Tibial artery (tissue), 4 donors: ENCODE data around the gene DEPDC7.

Source experiments
- DNase-seq, 2 donors: peaks; one replicate each; pipeline ENCODE4 v3.0.0-alpha.2; 2019
- H3K27ac ChIP-seq, 2 donors: fragments of 200-600 bp; sonication (generic) in 1 of 2; 1 replicate in 1 of 2; 2 replicates in 1 of 2; pipeline ENCODE4 v1.5.1; 2018 to 2019; ENCODE audit warnings: mild to moderate bottlenecking in 1 of 2
- H3K27me3 ChIP-seq, 2 donors: fragments of 200-600 bp; sonication (generic) in 1 of 2; one replicate each; pipeline versions ENCODE4 v1.5.1 to v1.6.0; 2016 to 2019
- H3K36me3 ChIP-seq, 3 donors: fragments of 200-600 bp; sonication (generic) in 2 of 3; one replicate each; pipeline ENCODE4 v1.5.1; 2016 to 2019; ENCODE audit warnings: mild to moderate bottlenecking in 2 of 3
- H3K4me1 ChIP-seq, 4 donors: fragments of 200-600 bp; sonication (generic) in 2 of 4; 1 replicate in 3 of 4; 2 replicates in 1 of 4; pipeline ENCODE4 v1.5.1; 2016 to 2019
- H3K4me3 ChIP-seq, 2 donors: fragments of 200-600 bp; sonication (generic) in 1 of 2; 1 replicate in 1 of 2; 2 replicates in 1 of 2; pipeline ENCODE4 v1.5.1; 2018 to 2019; ENCODE audit warnings: mild to moderate bottlenecking in 2 of 2
- H3K9me3 ChIP-seq, 3 donors: fragments of 200-600 bp; sonication (generic) in 1 of 3; one replicate each; pipeline ENCODE4 v1.5.1; 2016 to 2019
- CTCF ChIP-seq, 2 experiments: fragments of 200-600 bp in 1 of 2; fragments of 450-650 bp in 1 of 2; IDR thresholded peaks; one replicate each; pipeline ENCODE4 v1.5.1; 2017 to 2019; ENCODE audit warnings: antibody characterized with exemption in 2 of 2, mild to moderate bottlenecking in 1 of 2, moderate library complexity in 1 of 2
- intact Hi-C: fragments of 100-400 bp; cut with DNase I; formaldehyde crosslinking; loops from one replicate; pipeline ENCODE4 v1.15.0; 2023; ENCODE audit warnings: low total_unique reads

The DEPDC7 gene

DNA sequence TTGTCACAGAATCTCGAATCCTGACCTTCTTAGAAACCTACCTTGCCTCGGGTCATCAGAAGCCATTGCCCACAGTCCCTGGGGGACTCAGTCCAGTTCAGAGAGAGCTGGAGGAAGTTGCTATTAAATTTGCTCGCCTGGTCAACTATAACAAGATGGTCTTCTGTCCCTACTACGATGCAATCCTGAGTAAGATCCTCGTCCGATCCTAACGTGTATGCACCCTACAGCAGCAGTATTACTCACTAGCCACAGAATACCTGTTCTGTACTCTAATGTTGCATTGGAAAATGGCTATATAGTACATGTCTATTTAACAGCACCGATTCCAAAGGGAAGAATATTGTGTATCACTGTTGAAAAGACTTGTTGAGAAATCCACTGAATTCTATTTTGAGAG is 56.8 kb downstream of the DEPDC7 start:
- intact Hi-C loops = no loop called here
- Histone ChIP-seq H3K27ac (no peak overlapping the region), H3K4me1 (no peaks in the 10 kb centered on the region), H3K4me3 (no peak overlapping the region), H3K27me3 (no peaks in the 10 kb centered on the region), H3K9me3 (no peaks in the 10 kb centered on the region), H3K36me3 (peaks cover 86 to 98% (median 88%) of the 10 kb centered on the region in 3 donors)
- DNase-seq = no peak
- no peak for TF ChIP-seq CTCF (IDR thresholded peaks at IDR 0.05)
